D341Med (cell line): ENCODE data around the gene NECAB2.

ENCODE experiments used
- DNase-seq: peaks from one replicate; pipeline ENCODE4 v3.0.0; 2012; ENCODE audit warnings: low spot score

Gene NECAB2

DNA sequence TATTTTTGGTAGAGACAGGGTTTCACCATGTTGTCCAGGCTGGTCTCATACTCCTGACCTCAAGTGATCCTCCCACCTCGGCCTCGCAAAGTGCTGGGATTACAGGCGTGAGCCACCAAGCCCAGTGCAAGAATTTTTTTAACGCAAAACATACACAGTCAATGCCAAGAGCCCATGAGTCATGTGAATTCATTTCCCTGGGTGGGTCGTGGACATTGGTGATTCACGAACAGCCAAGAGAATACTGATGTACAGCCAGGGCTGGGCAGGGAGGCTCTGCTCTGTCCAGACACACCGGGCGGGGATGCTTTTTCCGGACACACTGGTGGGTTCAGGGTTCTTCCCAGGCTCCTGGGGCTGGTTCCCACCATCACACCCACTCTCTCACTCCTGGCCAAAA is 56.8 kb downstream of the NECAB2 start:
- DNase-seq = no peak

DNA sequence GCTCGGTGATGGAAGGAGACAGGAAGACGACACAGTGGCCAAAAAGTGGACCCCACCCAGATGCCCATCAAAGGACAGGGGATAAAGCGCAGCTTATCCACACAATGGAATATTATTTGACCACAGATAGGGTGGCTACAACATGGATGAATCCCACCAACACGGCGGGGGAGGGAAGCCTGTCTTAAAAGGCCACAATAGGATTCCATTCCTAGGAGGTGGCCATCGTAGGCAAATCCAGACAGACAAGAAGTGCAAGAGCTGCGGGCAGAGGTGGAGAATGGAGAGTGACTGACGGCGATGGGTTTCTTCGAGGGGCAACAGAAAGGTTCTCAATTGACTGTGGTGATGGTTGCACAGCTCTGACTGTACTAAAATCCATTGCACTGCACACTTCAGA is 58.6 kb downstream of the NECAB2 start:
- DNase-seq = no peak

DNA sequence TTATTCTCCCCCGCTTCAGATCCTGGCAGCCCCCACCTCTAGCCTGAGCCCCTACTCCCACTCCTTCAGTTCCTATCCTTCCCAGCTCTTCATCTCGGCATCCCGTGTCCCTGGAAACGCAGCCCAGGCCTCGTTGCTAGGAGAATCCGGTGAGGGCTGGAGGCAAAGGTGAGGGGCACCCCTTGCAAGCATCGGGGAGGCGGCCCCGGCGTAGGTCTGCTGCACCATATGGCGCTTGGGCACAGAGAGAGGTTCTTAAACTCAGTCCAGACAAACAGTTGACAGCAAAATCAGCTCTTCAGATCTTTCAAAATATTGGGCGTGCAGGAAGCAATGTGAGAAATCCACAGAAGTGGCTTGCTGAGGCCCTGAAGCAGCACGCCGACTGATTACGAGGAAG is 59.6 kb downstream of the NECAB2 start:
- DNase-seq = no peak

DNA sequence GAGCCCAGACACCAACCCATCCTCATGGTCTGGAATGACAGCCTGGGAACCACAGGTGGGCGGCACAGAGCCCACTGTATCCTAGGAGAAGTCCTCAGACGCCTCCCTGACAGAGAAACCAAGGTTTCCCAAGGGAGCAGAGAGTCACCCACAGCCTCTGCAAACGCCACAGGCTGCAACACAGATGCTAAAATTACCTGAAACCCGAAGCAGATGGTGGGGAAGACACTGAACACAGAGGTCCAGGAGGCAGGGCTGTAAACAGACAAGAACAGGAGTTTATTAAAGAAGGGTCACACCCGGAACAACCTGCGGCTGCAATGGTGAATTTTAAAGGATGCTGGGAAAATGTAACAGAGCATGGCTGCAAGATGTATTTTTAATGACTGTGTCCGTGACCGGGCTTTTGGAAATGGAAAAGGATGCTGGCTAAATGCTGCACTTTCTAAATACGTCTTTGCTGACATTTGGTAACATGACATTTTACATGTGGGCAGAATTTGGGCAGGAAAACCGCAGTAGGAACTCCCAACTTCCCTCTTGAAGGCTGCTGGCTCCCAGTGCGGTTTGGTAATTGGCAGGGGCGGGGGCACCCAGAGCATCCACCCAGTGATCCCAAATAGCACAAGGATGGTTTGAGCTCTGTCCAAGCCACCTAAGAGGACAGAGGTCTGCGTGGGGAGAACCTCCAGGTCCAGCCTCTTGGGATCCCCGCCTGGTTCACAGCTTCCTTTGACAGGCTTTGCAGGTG is 61.4 kb downstream of the NECAB2 start:
- DNase-seq = no peak

DNA sequence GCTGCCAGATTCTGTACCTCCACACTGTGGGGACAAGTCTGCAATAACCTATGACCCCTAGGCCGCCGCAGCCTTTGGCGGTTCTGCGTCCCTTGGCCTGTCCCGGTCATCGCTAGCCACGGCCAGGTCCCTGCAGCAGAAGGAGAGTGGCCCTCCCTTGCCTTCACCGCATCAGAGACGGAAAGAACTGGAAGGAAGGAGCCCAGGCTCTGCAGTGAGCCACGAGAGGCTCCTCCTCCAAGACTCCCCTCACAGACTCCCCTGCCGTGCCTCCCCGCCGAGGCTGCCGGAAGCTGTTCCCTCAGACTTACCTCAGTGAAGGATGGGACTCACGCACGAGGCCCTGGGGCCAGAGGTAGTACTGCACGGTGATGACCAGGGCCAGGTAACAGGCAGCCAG is 63.5 kb downstream of the NECAB2 start:
- no peak for DNase-seq

DNA sequence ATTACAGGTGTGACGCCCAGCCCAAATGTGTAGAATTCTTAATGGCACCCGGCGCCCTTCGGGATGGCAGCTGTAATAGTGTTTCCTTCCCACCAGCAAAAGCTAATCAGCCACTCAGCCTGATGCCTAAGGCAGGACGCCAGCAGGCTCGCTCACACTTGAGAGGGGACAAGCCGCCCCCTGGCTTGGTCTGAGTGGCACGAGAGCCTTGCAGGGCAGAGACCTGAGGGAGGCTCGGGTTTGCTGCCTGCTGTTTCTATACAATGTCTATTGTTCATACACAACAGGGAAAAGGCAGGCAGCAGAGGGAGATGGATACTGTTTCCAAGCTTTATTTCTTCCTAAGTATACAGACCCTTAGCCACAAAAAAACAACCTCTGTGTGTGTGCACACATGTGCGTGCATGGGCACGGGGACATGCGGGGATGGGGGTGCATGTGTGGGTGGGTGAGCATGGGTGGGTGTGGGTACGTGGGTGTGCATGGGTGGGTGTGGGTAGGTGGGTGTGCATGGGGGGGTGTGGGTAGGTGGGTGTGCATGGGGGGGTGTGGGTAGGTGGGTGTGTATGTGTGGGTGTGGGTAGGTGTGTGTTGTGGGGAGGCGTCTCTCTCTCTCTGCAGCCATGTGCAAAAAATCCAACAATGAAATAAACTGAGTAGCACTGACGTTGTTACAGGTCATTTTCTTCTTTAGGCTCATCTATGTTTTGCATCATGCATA is 64.6 kb downstream of the NECAB2 start:
- no peak for DNase-seq

DNA sequence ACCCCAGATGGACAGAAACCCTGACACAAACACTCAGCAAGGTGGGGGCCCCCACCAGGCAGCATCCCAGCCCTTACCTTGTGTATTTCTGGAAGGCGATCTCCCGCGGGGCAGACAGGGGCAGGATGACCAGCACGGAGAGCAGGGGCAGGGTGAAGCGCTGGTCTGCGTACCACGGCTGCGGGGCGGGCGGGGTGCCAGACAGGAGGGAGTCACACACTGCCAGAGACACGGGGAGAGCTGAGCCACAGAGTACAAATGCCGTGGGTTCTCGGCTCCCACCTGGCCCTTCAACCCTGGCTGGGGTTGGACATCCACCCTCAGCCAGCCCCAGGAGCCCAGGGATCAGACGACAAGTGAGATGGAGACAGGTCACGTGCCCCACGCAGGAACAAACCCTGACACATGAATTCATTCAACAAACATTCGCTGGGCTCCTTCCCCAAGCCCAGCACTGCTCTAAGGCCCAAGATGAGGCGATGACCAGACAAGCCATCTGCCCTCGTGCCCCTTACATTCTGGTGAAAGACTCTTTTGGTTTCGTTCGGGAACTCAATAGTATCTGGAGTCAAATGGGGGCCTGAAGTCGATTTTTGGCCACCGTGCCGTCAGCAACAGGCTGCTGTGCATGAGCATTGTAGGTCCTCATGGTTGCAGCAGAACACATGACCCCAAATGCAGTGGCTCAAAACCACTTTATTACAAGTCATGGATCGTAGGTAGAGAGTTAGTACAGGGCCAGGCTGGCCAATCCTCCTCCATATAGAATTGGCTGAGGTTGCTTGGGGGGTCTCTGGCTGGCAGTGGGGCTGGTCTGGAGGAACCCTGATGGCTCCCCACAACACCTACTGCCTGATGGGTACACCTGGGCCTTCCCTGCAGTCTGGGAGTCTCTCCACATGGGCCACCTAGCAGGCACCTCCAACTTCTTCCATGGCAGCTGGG is 65.5 kb downstream of the NECAB2 start:
- DNase-seq = no peak

DNA sequence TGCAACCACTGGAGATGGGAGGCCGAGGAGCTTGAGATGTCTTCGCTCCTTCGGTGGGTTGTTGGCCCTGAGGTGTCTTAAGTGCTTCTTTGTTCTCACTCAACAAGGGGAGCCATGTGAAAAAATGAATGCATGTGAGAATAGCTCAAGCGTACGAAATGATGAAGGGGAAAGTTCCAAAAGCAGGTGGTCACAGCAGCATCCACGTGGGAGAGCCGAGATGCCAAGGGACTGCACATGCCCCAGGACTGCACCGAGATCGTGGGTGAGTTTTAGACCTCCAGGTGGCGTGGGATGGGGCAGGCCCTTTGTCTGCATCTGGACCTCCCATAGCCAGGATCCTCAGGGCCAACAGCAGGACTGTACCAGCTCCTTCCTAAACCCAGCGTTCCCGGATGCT is 66.5 kb downstream of the NECAB2 start:
- no peak for DNase-seq

DNA sequence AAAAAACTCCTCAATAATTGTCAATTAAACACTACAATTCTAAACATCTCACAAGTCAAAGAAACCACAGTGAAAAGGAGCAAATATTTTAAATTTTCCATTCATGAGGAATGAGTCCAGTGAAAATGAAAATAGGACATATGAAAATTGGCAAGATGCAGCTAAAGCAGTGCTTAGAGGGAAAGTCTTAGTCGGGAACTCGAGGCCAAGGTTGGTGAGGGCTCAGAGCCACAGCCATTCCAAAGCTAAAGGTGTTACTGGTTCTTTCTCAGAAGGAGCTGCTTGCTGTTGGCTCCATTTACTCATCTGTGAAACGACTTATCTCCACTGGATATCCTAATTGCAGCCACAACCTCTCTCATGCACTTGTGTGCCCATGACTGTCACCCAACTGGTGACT is 68.1 kb downstream of the NECAB2 start:
- DNase-seq = no peak

DNA sequence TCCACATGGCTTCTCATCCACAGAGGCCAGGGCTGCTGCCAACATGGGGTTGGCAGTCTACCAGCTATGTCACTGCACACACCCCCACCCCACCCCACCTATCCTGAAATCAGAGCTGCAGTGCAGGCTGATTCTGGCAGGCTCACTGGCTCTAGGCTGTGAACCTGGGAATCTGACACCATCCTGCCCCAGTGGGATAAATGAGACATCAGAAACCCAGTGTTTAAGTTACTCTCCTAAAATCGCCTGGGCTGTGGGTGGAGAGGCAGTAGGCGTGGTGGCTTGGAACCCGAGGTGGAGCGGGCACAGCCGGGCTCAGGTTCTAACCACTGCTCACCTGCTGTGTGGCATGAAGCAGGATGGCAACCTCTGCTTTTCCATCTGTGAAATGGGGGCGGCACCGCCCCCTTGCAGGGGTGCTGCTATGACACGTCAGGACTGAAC is 69.0 kb downstream of the NECAB2 start:
- DNase-seq = no peak

DNA sequence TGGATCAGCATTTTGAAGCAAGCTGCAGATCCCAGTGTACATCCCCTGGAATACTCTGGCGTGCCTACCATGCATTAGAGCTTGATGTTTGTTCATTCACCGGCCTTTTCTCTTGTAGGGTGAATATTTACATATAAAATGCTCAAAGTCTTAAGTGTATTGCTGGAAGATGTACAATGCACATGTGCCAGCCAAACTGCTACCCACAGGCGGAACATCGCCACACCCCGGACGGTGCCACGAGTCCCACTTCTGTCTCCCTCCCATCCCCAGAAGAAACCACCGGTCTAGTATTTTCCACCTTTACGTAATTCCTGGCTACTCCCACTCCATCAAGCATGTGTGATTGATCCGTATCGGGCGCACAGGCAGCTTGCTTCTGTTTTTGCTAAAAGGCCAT is 70.4 kb downstream of the NECAB2 start:
- DNase-seq = no peak

DNA sequence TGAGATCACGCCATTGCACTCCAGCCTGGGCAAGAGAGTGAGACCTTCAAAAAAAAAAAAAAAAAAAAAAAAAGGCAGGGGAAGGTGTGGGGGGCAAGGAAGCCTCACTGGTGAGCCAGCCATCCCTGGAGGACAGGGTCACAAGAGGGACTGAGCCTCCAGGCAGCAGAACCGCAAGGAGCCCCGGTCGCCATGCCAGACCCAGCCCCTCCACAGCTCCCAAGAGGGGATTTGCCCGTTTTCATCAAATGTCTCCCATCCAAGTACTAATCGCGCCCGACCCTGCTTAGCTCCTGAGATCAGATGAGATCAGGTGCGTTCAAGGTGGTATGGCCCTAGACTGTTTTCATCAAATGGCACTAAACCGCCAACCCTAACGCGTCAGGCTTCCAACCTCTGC is 71.7 kb downstream of the NECAB2 start:
- no peak for DNase-seq

DNA sequence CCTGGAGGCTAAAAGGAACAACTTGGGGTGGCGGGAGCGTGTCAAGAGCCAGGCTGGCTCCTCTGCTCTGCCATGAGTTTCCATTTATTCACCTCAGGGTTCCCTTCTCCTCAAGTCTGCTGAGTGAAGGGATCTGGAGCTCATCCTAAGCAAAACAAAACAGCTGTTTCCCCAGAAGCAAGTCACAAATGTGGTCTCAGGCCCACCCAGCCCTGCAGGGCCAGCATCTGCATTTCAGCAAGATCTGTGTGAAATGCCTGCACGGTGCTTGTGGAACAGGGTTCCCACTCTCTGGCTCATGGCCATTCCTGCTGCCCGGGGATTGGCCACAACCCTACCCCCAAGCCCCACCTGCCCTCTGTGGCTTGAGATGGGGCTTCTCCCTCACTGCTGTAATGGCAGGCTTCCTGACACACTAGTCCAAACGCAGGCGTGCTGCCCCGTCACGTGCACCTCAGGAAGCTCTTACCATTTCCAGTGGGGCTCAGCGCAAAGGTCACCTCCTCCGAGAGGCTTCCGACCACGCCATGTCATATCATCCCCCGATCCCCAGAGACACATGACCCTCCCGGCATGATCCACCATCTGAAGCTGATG is 72.3 kb downstream of the NECAB2 start:
- DNase-seq = no peak

DNA sequence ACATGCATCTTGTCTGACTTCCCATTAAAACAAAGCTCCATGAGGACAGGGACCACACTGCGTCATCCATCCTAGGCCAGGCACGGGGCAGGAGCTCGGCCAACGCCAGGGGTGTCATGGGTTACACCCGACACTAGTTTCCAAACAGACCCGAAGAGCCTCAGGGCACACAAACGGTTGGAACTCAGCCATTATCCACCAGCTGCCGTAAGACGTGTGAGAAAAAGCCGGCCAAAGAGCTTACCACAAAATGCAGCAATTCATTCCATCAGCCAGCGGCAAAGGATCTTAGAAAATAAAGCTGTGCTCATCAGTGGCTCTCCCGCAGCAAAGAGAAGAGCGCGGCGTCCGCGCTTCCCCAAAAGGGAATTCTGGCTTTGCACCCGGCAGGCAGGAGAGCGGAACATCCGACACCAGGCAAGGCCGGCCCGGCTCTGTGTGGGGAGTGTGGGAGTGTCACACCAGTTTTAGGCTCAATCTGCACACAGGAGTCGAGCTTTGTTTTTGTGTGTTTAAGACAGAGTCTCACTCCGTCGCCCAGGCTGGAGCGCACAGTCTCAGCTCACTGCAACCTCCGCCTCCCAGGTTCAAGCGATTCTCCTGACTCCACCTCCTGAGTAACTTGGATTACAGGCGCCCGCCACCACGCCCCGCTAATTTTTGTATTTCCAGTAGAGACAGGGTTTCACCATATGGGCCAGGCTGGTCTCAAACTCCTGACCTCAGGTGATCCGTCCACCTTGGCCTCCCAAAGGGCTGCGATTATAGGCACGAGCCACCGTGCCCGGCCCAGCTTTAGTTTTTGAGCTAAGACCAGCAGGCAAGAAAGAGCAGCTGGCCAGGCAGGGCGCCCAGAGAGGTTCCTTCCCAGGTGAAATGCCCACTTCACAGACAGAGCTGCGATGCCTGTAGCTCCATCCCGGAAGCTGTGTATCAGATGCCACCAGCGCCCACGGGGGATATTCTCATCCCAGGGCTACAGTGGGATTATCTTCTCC is 73.1 kb downstream of the NECAB2 start:
- no peak for DNase-seq

DNA sequence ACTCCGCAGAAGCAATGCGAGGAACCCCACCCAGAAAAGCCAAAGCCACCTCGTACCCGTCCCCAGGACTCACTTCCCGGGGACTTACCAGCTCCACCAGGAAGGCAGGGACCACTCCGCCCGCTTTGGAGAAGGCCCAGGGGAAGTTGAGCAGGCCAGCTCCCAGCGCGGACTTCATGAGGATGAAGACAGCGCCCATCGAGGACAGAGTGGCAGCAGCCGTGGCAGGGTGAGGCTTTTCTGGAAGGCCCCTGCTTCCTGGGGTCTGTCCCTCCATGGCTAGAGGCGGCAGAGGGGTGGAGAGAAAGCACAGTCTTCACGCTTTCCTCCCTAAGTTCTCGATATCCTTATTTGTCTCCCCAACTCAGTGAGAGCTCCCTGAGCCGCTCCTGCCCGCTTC is 73.8 kb downstream of the NECAB2 start:
- no peak for DNase-seq

DNA sequence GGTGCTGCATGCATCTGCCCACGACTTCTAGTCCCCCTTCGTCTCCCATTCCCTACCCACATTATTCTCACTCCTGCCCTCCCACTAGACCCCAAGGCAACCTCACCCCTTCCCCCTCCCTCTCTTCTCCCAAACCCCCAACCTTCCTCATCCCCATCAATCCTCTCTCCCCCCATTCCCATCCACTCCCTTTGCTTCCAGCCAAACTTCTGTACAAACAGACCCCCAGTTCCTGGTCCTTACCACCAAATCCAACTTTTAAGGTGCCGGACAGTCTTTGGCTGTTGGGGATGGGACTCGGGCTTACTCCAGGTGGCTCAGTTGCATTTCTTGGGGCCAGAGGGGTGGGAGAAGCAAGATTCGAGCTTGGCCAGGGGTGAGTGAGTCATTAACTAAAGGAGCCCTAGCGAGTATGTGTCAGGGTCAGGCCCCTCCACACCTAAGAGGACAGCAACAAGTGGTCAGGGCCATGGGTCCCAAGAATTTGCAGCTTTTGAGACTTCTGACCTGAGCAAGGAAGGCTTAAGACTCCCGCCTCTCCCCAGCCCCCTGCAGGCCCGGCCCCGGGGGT is 74.3 kb downstream of the NECAB2 start, which contains the start of gene SLC38A8:
TSS of gene SLC38A8 (minus strand) at position 488 of the 571 bp plus-strand sequence. CDS start 638 bp downstream, outside the sequence.
- no peak for DNase-seq

DNA sequence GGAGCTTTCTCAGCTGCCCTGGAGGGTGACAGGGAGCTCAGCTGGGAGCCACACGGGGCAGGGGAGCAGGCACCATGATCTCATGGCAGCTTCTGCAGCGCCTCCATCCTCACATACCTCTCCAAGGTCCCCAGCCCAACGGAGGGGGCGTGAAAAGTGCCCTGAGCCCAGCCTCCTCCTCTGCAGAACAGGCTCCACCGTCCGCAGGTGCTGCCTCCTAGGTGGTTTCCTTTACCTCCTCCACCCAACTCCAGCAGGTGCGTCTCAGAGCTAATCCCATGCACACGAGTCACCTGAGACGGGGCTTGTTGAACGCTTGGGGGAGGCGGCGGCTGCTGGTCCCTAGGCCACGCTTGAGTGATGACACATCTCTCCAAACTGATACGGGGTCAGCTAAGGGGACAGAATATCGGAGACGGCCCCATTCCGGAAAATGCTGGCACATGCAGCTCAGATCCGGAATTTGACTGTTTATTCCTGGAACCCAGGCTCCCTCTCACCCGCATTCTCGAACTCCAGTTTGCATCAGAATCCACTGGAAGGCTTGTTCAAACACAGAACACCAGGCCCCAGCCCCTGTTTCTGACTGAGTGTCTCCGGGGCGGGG is 74.9 kb downstream of the NECAB2 start:
- no peak for DNase-seq

DNA sequence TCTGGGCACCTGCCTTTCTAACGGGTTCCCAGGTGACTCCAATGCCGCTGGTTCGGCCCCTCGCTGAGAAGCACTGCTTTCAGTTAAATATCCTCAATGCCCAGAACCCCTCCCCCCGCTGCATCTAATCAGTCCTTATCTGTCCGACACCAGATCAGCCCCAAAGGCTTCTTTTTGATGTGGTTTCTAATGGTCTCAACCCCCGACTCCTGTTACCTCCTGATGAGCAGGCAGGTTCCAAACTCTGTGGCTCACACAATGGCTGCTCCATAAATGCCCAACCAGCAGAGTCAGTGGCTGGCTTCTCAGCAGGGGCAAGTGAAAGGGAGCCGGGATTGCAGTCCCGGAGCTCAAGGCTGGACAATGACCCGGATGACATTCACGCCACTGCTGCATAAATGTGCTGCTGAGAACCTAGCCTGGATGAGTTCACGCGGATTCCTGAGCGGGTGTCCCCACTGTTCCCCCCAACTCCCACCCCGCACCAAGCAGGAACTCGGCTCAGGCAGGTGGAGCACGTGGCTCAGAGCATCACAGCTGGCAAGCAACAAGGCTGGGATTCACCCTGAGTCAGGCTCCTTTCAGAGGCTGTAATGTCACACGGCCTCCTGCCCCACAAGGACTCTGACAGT is 75.6 kb downstream of the NECAB2 start:
- DNase-seq = no peak

DNA sequence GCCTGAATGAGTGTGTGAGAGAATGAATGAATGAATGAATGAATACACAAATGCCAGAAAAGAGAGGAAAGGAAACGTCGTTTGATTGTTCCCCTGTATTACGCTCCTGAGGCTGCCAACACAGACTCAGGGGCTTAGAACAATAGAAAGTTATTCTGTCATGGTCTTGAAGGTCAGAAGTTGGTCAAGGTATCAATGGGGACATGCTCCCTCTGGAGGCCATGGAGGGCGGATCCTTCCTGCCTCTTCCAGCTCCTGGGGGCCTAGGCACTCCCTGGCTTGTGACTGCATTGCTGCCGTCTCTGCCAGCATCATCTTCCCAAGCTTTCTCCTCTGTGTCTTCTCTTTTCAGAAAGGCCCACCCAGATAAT is 76.1 kb downstream of the NECAB2 start:
- DNase-seq = no peak
